Epithelial cell of esophagus (primary cell): ENCODE results near the gene CMC1.
"Not testable (repeated sequence)": the region's sequence is repeated elsewhere in the genome, so short reads cannot be mapped to it uniquely, and the experiment has no call there.

Experiments
- DNase-seq: peaks from one replicate; pipeline ENCODE4 v3.0.0; 2010; ENCODE audit warnings: low read depth
- H3K4me3 ChIP-seq: 2 replicates; pipeline ENCODE4 v1.5.1; 2011; ENCODE audit warnings: mild to moderate bottlenecking, low read length, control low read depth
- CTCF ChIP-seq: IDR thresholded peaks from 2 replicates; pipeline ENCODE4 v1.5.1; 2011; ENCODE audit warnings: low read depth, mild to moderate bottlenecking, low read length, control low read depth, inconsistent platforms; ENCODE audit not compliant: insufficient read depth; ENCODE audit errors: missing control alignments

CMC1 gene

GRCh38 chr3:28241221-28242160 lies at the start of gene CMC1:
Gene CMC1, plus strand, starts transcription at chr3:28241619. Its CDS starts 175 bp downstream, at chr3:28241794.
- DNase-seq: peak; percentile 97
- peak within 1 kb of the TSS; percentile 95 for H3K4me3 ChIP-seq

GRCh38 chr3:28198161-28198560 lies 43.3 kb upstream of the CMC1 start:
- peak; percentile 8 for DNase-seq
- H3K4me3 ChIP-seq: no peak overlapping the region
- TF ChIP-seq CTCF: no peak

More at GRCh38 chr3:28241221-28242160, at the start of gene CMC1:
- TF ChIP-seq CTCF: no peak

GRCh38 chr3:28198974-28199373 lies 42.4 kb upstream of the CMC1 start:
- H3K4me3 ChIP-seq: no peak overlapping the region
- no peak for DNase-seq
- TF ChIP-seq CTCF: no peak

- DNase-seq, H3K4me3 ChIP-seq: not testable (repeated sequence)
Measured at GRCh38 chr3:28199643-28200042, 41.8 kb upstream of the CMC1 start.

GRCh38 chr3:28200366-28200848 lies 41.0 kb upstream of the CMC1 start:
- not testable (repeated sequence) for DNase-seq, H3K4me3 ChIP-seq

- no peak for DNase-seq
- TF ChIP-seq CTCF: no peak
- H3K4me3 ChIP-seq: no peak overlapping the region
Measured at GRCh38 chr3:28206479-28206878, 34.9 kb upstream of the CMC1 start.

GRCh38 chr3:28207000-28207733 lies 34.3 kb upstream of the CMC1 start:
- no peak overlapping the region for H3K4me3 ChIP-seq
- TF ChIP-seq CTCF: no peak
- DNase-seq: no peak
